Measurements from ENCODE around the gene SOCS6. TPM values are rescaled to one million over a fixed set of nuclear protein-coding genes. Genes with fewer than 3 reads are reported as not detected.

Gene SOCS6
- total RNA-seq, 1 donor = 34.5 TPM

- no peak overlapping the region for H3K4me3 ChIP-seq (ENCODE audit: low read depth, low read length)
- peak; percentile 94 for DNase-seq (ENCODE audit: low read depth)
- TF ChIP-seq CTCF (IDR thresholded peaks at IDR 0.05; ENCODE audit: insufficient read depth, low read depth, low read length) = no peak
Observed at GRCh38 chr18:70373042-70373519, 84.2 kb downstream of the SOCS6 start.

GRCh38 chr18:70374154-70374553 is 85.3 kb downstream of the SOCS6 start:
- no peak for TF ChIP-seq CTCF (IDR thresholded peaks at IDR 0.05; ENCODE audit: insufficient read depth, low read depth, low read length)
- H3K4me3 ChIP-seq (ENCODE audit: low read depth, low read length) = no peak overlapping the region
- DNase-seq (ENCODE audit: low read depth) = no peak

GRCh38 chr18:70376137-70376913 is 87.5 kb downstream of the SOCS6 start:
- DNase-seq (ENCODE audit: low read depth) = no peak
- no peak for TF ChIP-seq CTCF (IDR thresholded peaks at IDR 0.05; ENCODE audit: insufficient read depth, low read depth, low read length)
- H3K4me3 ChIP-seq (ENCODE audit: low read depth, low read length) = no peak overlapping the region

DNA sequence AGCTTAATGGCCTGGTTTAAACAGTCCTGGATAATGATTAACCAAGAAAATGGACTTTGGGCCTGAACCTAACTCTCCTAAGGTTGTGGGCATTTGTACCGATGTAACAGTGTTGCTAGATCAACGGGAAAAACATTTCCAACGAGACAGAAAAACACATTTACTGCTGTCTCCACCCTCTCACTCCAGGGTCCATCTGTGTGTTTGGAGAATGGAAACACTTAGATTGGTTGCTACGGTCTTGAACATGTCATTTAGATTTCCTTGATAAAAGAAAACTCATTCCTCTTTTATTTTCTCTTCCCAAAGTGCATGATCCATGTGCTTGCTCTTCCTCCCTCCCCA is 88.0 kb downstream of the SOCS6 start:
- DNase-seq (ENCODE audit: low read depth) = no peak
- no peak for TF ChIP-seq CTCF (IDR thresholded peaks at IDR 0.05; ENCODE audit: insufficient read depth, low read depth, low read length)
- H3K4me3 ChIP-seq (ENCODE audit: low read depth, low read length) = no peak overlapping the region

GRCh38 chr18:70377317-70377799 is 88.5 kb downstream of the SOCS6 start:
- peak; percentile 8 for DNase-seq (ENCODE audit: low read depth)
- TF ChIP-seq CTCF (IDR thresholded peaks at IDR 0.05; ENCODE audit: insufficient read depth, low read depth, low read length) = no peak

DNA sequence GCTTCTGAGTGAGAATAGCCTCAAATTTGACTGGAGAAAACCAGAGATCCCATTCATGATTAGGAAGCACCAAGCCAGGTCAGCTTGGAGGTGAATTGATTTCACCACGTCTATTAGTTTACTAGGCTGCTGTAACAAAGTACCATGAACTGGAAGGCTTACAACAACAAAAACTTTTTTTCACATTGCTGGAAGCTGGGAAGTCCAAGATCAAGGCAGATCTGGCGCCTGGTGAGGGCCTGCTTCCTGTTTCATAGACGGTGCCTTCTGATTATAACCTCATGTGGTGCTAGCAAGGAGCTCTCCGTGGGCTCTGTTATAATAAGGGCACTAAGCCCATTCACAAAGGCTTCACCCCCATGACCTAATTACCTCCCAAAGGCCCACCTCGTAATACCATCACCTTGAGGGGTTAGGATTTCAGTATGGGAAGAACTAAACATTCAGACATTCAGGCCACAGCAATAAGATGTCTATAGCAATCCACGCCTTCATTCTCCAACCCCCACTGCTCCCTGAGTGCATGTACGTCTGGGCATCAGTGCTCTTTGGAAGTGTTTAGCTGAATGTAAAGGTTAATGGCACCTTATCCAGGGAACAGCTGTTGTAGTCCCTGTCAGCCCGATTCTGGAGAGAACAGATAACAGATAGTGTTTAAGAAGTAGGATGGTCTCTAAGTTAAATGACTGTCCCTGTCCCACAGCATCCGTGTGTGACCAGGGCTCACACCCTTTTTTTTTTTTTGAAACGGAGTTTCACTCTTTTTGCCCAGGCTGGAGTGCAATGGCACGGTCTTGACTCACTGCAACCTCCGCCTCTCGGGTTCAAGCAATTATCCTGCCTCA is 89.2 kb downstream of the SOCS6 start:
- TF ChIP-seq CTCF (IDR thresholded peaks at IDR 0.05; ENCODE audit: insufficient read depth, low read depth, low read length) = no peak
- no peak for DNase-seq (ENCODE audit: low read depth)
- H3K4me3 ChIP-seq (ENCODE audit: low read depth, low read length) = no peak overlapping the region

More at GRCh38 chr18:70377317-70377799, 88.5 kb downstream of the SOCS6 start:
- H3K4me3 ChIP-seq (ENCODE audit: low read depth, low read length) = no peak overlapping the region

Other genes with a start within 250 kb of the SOCS6 start
- 15.1 and 24.2 TPM in 2 replicates for gene RTTN, start 83.4 kb upstream of the SOCS6 start, total RNA-seq

All from fibroblast of villous mesenchyme (primary cell).